Thyroid gland (tissue), 4 donors: Measurements from ENCODE around the gene PBXIP1.

Experiments
- POLR2A ChIP-seq, 2 donors: fragments of 450-650 bp; IDR thresholded peaks; one replicate each; pipeline ENCODE4 v1.6.1; 2017; ENCODE audit warnings: antibody characterized with exemption in 2 of 2, mild to moderate bottlenecking in 2 of 2, moderate library complexity in 1 of 2
- TF ChIP-seq, protein P1 (sequence below), 6 experiments: fragments of 200-600 bp in 3 of 6; fragments of 450-650 bp in 3 of 6; sonication (generic) in 3 of 6; IDR thresholded peaks; one replicate each; pipeline ENCODE4 v1.5.1; 2016 to 2019; ENCODE audit warnings: antibody characterized with exemption in 6 of 6, mild to moderate bottlenecking in 2 of 6, inconsistent platforms in 1 of 6, moderate library complexity in 1 of 6

DNA sequence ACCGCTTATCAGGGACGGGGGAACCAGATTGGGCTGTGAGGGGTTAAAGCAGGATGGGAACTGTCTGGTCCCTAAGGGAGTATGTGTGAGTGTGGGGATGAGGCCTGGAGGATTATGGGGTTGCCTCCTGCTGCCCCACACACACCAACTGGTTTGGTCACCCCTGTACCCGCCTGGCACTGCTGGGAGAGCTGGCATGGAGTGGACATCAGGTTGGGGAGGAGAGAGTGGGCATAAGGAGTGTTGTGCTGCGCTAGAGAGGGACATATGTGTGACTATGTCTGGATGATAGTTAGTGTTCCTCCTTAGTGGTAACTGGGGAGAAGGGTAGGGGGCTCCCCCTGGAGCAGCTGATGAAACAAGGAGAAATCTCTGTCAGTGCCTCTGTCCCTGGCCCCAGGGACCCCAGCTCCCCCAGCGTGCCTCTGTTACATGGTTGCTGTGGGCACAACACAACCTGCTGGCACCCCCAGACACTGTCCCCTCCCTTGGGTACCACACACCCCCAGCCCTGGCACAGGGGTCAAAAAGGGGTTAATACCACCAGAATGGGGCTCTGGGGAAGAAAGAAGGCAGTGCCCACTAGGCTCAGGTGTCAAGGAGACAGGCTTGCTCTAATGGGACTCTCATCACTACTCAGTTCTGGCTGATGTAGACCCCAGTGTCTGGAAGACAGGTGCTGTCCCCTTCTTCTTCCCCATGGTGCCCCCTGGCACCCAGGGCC lies 48.6 kb upstream of the PBXIP1 start:
- TF ChIP-seq, protein P1, sequence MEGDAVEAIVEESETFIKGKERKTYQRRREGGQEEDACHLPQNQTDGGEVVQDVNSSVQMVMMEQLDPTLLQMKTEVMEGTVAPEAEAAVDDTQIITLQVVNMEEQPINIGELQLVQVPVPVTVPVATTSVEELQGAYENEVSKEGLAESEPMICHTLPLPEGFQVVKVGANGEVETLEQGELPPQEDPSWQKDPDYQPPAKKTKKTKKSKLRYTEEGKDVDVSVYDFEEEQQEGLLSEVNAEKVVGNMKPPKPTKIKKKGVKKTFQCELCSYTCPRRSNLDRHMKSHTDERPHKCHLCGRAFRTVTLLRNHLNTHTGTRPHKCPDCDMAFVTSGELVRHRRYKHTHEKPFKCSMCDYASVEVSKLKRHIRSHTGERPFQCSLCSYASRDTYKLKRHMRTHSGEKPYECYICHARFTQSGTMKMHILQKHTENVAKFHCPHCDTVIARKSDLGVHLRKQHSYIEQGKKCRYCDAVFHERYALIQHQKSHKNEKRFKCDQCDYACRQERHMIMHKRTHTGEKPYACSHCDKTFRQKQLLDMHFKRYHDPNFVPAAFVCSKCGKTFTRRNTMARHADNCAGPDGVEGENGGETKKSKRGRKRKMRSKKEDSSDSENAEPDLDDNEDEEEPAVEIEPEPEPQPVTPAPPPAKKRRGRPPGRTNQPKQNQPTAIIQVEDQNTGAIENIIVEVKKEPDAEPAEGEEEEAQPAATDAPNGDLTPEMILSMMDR (IDR thresholded peaks at IDR 0.05) = no peak
- no peak for TF ChIP-seq POLR2A (IDR thresholded peaks at IDR 0.05)
